GM19023 (cell line): Measurements from ENCODE around the gene NFE2L2.
"Not testable (repeated sequence)": the region's sequence is repeated elsewhere in the genome, so short reads cannot be mapped to it uniquely, and the experiment has no call there.

Experiments
- ATAC-seq: cut with Tn5 transposase; IDR thresholded peaks from one replicate; pipeline ENCODE4 v1.9.1; 2021; ENCODE audit warnings: mild to moderate bottlenecking, moderate library complexity; ENCODE audit not compliant: unreplicated experiment

Gene NFE2L2

DNA sequence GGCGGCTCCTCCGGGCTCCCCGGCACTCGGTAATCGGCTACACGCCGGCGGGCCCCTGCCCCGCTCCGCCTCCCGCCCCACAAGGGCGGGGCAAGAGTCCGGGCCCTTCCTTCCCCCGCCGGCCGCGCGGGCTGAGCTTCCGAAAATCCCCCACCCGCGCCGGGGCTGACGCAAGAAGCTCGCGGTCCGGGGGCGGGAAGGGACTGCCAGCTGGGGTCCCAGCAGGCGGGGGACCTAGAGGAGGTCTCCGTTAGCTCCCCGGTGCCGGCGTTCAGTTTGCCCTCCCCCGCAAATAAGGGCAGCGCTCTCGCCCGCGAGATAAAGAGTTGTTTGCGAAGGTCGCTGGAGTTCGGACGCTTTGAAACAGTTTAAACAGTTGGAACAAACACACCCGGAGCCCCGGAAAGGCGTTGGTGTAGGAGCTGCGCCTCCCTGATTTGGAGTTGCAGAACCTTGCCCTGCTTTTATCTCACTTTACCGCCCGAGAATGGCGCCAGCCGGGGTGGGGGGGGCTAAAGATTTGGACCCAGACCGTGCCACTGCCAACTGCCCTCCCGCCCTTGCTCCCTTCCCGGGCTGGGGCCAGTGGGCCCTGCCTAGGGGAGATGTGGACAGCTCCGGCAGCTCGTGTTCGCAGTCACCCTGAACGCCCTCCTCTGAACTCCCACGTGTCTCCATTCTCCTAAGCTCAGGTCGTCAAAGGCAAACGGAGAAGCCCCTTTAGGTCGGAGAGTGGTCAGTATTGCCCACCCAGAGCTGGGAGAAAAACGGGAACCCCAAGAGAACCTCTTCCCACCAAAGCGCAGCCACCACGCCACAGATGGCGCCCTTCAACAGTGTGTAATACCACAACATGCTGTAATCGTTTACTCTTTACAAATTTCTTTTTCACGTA lies at the start of gene NFE2L2:
Gene NFE2L2 (minus strand): TSS at position 35 of the 895 bp plus-strand sequence. CDS start 151 bp downstream, outside the sequence.
- peak; percentile 75 for ATAC-seq

DNA sequence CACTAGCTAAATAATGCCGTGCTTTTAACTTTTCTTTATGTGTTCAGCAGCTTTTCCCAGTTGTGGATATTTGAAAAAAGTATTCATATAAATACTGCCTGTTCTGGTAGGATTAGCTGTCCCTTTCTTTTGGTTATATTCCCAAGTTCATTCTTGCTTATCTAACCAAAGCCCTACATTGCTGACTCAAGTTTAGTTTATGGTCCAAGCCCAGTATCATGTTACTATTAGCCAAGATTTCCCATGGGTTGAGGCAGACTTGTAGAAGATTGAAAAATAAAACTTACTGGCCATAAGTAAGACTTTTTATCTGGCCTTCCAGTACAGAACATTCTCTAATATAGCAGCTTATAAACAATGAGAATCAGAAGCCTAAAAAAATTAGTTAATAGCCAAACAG lies 49.7 kb upstream of the NFE2L2 start:
- ATAC-seq: no peak

DNA sequence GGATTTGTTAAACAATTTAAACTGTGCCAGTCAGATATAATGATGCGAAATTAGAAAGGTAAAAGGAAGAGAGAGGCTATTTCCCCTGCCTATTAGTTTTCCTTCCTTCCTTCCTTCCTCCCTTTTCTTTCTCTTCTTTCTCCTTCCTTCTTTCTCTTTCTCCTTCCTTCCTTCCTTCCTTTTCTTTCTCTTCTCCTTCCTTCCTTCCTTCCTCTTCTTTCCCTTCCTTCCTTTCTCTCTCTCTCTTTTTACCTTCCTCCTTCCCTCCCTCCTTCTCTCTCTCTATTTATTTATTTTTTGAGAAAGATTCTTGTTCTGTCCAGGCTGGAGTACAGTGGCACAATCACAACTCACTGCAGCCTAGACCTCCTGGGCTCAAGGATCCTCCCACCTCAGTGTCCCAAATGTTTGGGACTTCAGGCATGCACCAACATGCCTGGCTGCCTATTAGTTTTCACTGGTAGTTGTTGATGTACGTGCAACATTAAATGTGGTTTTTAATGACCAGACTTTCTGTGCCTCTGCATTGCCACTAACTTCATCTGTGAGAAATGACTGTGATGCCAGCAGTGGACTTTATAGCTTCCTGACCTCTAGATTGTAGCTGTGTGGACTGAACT lies 48.7 kb upstream of the NFE2L2 start:
- no peak for ATAC-seq

DNA sequence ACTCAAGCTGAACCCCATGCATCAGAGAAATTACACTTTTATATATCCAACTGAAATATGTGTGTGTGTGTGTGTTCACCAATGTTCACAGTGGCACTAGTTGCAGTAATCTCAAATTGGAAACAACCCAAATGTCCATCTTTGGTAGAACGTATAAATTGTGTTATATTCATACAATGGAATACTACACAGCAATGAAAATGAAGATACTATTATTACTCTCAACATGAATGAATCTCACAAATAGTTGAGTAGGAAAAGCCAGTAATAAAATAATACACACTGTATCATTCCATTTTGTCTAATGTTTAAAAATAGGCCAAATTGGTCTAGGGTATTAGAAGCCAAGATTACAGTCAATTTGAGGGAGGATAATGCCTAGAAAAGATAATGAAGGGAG lies 48.0 kb upstream of the NFE2L2 start:
- ATAC-seq: no peak

DNA sequence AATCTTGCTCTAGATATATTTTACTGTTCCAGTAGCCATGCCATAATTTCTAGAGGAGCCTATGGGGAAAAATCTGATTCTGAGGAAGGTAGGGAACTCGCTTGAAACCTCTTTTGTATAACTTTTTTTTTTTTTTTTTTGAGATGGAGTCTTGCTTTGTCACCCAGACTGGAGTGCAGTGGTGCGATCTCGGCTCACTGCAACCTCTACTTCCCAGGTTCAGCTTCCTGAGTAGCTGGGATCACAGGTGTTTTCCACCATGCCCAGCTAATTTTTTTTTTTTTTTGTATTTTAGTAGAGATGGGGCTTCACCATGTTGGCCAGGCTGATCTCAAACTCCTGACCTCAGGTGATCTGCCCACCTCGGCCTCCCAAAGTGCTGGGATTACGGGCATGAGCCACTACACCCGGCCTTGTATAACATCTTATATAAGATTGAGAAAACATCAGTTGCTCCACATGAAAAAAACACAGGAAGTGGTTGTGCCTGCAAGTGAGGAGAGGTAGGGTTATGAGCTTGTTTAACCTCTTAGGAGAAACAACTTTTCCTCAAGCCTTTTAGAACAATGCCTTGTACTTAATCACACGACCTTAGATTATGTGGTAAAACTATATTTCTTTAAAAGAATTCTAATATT lies 45.3 kb upstream of the NFE2L2 start:
- ATAC-seq: not testable (repeated sequence)

DNA sequence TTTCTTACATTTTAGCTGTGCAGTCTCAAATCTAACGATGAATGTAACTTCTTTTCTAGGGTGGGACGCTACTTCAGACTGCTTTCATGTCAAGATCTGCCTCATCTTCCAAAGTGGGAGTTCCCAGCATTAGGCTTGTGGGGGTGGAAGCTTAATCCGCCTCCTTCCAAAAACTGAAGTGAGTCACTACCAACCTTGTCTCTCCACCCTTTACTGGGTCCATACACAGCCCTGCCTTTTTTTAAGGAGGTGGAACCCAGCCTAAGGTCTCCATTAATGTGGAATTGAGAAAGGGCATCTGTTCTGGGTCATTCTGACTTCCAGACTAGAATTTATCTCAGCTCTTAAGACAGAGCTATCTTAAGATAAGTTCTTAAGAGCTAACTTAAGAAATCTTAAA lies 42.0 kb upstream of the NFE2L2 start:
- no peak for ATAC-seq

DNA sequence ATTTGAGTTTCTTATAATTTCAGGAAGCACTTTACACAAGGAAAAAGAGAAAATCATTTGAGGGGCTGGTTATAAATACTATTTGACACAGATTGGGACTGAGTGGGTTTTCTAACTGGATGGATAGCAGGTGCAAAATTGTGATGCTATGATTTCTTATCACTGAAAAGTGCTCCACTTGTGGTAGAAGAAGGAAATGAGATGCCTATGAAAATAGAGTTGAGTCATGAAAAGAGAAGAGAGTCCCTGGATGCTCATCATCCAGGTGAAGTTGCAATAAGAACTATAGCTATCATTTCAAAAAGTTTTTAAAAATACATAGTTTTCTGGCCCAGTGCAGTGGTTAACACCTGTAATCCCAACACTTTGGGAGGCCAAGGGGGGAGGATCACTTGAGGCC lies 39.4 kb upstream of the NFE2L2 start:
- no peak for ATAC-seq

DNA sequence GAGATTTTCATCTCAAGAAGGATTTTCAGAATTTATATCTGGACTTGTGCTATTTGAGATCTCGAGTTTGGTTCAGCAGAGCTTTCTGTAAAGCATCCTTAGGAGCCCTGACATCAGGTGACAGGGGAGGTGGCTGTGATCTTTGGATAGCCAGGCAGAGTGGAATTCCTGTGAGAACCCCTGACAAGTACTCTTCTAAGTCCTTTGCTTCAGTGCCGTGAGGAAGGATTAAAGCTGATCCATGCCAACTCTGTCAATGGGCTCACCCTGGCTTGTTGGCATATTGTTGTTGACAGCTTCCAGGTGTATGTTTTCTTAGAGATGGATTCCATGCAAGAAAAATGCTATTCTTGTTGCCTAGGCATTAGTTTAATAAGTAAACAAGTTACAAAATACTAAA lies 38.0 kb upstream of the NFE2L2 start:
- ATAC-seq: no peak

DNA sequence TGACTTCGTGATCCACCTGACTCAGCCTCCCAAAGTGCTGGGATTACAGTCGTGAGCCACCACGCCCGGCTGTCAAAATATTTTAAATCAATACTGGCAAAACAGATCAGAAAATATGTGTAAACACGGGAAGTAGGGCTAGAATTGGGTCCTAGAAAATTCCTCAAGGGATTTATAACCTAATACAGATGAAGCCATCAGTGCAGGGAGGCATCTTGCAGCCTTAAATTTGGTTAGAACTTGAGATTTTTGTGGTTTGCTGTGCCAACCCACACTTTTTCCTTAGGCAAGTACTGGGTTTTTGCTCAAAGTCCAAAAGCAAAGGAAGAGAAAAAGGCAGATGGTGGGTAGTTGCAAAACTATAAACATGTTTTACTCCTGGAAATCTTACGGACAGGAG lies 33.7 kb upstream of the NFE2L2 start:
- ATAC-seq: no peak

DNA sequence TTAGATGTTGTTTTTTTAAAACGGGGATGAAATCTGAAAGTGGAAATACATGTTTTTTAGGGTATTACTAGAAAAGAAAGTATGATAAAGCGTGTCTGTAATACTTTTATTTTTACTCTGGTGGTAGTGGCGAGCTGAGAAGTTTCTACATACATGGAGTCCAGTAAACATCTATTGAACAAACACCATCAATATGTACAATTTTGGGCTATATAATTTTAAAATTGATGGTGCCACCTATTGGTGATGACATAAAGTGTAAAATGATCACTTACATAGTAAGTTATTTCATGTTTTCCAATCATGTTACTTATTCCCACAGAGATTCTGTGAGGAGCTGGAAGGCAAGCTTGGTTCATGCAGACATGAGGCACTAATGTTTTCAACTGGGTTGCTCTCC lies 31.5 kb upstream of the NFE2L2 start:
- no peak for ATAC-seq

DNA sequence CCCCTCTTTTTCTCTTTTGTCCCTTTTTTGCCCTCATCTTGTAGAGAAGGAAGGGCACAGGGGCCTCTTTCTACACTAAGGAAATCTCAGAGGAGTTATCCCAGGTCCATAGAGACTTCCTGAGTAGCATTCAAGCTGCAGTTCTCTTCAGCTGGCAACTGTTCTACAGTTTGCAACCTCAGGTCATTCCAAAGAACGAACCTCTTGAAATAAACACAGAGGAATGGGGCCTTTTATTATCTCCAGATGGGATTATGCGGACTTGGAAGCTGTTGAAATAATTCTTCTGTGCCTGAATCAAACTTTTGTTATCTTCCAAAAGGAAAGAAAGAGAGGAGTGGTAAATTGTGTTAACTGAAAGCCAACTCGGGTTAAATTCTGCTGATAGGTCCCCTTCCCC lies 31.0 kb upstream of the NFE2L2 start:
- no peak for ATAC-seq

DNA sequence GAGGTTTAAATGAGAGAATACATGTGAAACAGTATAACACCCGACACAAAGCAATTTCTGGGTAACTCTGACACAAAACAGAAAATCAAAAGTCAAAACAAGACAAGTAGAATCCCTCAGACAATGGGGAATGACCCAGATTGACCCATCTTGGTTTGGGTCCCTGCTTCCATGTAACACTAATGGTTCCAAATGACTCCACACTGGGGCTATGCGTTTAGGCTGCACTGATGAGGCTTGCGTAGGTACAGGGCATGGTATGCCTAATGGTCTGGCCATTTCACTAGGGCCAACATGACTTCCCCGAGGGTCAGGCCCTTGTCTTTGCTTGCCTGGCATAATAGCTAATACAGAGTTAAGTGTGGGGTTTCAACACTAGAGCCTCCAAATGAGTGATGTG lies 27.2 kb upstream of the NFE2L2 start:
- no peak for ATAC-seq

DNA sequence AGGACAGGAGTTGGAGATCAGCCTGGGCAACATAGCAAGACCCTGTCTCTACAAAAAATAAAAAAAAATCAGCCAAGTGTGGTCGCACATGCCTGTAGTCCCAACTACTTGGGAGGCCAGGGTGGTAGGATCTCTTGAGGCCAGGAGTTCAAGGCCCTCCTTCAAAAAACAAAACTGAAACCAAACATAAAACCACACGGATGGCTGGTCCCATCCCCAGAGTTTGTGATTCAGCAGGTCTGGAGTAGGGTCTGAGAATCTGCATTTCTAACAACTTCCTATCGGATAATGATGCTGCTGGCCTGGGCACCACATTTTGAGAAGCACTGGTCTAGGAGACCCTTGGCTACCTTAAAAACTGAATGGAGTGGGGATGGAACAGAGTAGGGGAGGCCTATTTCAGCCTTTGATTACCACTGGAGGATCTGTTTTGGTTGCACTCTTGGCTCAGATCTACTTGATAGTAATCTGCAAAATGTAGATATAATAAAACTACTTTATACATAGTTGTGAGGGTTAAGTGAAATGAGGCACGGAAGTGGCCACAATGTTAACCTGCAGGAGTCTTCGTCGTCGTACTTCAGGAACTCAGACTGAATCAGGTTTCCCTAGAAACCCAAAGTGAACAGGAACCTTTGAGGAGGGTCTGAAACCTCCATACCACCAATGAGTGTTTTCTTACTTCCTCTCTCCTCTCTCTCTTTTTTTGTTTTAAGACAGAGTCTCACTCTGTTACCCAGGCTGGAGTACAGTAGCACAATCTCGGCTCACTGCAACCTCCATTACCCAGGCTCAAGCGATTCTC lies 25.5 kb upstream of the NFE2L2 start:
- ATAC-seq: no peak

DNA sequence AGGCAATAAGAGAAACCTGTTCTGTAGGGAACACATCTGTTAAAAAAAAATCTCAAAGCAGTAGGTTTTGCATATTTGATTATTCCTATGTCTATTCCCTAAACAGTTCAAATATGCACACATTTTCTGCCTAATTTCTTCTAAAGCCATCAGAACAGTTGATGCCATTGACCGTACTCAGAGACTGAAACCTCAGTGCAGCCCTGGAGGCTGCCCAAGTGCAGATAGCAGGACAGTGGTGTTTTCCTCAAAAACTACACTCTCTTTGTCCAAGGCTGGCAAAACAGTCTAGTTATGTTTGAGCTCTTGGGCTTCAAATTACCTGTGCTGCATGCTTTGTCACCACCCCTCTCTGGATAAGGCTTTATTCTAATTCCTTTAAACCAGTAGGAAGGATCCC lies 23.3 kb upstream of the NFE2L2 start:
- no peak for ATAC-seq

DNA sequence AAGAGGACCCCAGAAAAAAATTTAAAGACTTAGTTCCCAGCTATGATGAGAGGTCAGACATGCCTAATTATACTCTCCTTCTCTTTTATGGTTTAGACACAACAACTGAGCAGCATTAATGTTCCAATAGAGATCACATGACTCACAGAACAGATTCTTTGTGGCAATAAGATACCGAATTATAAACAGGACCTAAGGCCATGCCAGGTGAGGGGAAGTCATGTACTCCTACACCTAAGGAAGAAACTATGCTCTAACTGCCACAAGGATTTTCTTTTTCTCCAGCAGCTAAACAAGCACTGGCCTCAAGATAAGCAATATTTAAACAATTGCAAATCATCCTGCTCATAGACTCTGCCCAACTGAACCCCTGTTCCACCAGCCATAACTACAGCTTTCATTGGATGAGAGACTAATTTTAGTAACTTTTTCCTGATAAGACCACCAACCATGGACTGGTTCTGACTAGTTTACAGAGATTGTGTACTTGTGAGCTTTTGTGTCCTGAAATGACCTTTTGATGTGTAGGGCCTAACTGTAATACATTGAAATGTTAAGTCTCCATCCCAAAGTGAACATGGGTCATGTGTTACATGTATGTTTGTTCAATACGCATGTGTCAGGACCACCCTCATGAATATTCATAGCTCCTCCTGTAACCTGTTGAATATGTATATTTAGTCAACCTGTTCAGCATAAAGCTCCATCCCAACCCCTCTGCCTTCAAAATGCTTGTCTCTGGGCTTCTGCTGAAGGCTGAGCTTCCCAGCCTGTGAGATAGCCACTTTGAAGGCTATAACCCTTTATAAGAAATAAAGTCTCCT lies 21.6 kb upstream of the NFE2L2 start:
- no peak for ATAC-seq

DNA sequence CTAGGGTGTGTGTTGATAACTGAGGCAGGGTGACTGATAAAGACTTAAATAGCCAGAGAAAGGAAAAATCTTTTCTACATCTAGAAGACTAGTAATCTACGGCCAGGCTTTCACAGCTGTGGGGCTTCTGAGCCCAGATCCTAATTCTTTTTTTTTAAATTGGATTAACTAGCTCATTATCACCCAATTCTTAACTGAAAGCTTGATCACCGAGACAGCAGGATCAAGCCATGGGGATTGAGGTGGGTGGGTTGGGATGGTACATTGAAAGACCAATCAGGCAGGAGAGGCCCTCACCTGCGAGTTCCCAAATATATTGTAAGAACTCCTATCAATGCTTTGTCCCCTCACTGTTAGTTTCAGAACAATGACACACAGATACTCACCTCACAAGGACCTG lies 20.0 kb upstream of the NFE2L2 start:
- ATAC-seq: no peak

DNA sequence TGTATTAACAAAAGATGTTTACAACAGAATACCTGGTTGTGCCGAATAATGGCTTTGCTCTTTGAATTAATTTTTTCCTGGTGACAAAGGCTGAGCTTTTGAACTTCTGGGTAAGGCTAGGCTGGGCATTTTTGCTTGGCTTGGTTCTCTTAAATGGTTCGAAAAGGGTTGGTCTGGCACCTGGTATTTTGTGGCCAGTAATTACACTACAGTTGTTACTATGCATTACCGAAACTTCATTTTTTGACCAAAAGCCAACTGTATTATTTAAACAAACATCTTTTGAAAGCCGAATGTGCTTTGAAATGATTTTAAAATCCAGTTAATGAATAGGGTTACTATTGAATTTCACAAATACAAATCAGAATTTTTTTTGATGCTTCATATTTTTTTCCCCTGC lies 19.4 kb upstream of the NFE2L2 start:
- ATAC-seq: no peak

DNA sequence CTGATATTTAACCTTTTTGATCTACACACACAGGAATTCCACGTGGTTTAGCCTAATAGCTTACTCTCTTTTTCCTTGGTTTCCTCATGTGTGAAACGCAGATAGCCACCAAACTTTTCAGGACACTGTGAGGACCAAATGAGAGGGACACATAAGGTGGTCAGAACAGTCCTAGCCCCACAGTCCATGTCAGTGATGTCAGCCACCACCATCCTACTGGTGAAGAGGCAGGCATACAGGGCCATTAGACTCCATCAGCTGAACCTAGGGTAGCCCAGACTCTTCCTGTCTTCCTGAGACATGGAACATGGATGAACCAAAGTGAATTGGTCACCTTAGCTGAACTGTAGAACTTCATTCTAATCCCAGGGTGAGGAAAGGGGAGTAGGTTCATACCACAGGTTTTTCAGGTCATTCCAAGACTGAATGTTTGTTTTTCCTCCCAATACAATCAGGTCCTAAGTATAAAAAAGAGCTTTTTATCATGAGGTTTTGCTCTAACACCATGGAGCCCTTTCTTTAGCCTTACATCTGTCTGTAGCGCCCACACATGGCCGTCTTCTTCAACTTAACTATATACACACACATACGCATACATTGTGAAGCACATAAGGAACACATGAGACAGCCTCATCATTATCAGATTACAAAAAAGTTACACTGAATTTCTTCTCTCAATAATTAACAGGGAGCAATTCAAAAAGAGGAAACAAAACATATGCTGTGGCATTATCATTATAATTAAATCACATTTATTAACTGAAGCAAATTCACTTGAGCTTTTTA lies 18.5 kb upstream of the NFE2L2 start:
- no peak for ATAC-seq

DNA sequence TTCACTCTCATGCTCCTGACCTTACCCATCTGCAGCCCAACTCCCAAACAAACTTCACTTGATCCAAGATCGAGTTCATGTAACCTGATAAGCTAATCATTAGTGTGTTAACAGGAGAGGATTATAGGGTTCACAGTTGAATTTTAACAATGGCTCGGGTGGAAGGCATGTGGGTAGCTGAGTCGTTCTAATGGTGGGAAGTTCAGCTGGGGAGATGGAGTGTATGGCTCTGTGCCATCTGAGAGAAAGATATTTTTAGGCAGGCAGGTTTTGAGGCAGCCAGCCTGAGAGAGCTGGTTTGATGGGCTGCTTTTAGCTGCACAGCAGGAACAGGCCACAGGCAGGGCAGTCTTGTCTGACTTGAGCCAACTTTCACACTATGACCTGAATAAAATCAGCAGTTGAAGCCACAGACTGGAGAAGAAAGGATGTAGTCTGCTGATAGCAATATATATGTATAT lies 17.7 kb upstream of the NFE2L2 start:
- ATAC-seq: no peak
